OCI-LY7 (cell line): ENCODE results near the gene AGGF1. TPM values are rescaled to one million over a fixed set of nuclear protein-coding genes. Genes with fewer than 3 reads are reported as not detected.

Source experiments
- Bru-seq: library from RNA; stranded (reverse); fragments of 400-500 nt; gene quantifications from one replicate; lab custom pipeline; 2021; lab: Mats Ljungman, UMichigan
- BruChase-seq, 2 experiments: library from RNA; stranded (reverse); fragments of 400-500 nt; gene quantifications; one replicate each; lab custom pipeline; 2021; lab: Mats Ljungman, UMichigan
- BruUV-seq: library from RNA; stranded (reverse); fragments of 400-500 nt; replicated peaks from 2 replicates; lab custom pipeline; 2021; lab: Mats Ljungman, UMichigan
- CTCF ChIA-PET: fragments of 300-600 bp; sonication (Branson Sonifier 250); formaldehyde crosslinking; loops from one replicate; lab custom pipeline; 2022; ENCODE audit warnings: antibody characterized with exemption; ENCODE audit not compliant: unreplicated experiment; lab: Charles Lee
- POLR2A ChIA-PET: fragments of 300-600 bp; sonication (Branson Sonifier 250); formaldehyde crosslinking; loops from one replicate; lab custom pipeline; 2022; ENCODE audit warnings: antibody characterized with exemption; lab: Charles Lee
- DNase-seq: peaks from one replicate; pipeline ENCODE4 v3.0.0-alpha.2; 2015; ENCODE audit warnings: low spot score
- H2AFZ ChIP-seq: fragments of 200-600 bp; sonication (generic), shearing (Covaris generic); 2 replicates; pipeline ENCODE4 v1.6.1; 2014; ENCODE audit warnings: mild to moderate bottlenecking, antibody characterized with exemption, low read length, moderate library complexity
- H3K27ac ChIP-seq: fragments of 200-600 bp; sonication (generic); 2 replicates; pipeline ENCODE4 v1.5.1; 2014; ENCODE audit warnings: mixed run types, low read depth, mild to moderate bottlenecking, moderate library complexity, low read length, inconsistent platforms; ENCODE audit not compliant: poor library complexity, severe bottlenecking
- H3K36me3 ChIP-seq: fragments of 200-600 bp; sonication (generic); 2 replicates; pipeline ENCODE4 v1.6.1; 2014; ENCODE audit warnings: mild to moderate bottlenecking, antibody characterized with exemption, low read length, moderate library complexity, mixed read lengths; ENCODE audit not compliant: insufficient read depth
- H3K4me1 ChIP-seq: fragments of 200-600 bp; sonication (generic); 2 replicates; pipeline ENCODE4 v1.5.1; 2014; ENCODE audit warnings: mild to moderate bottlenecking, low read length; ENCODE audit not compliant: insufficient read depth, poor library complexity, severe bottlenecking
- H3K4me2 ChIP-seq: fragments of 200-600 bp; sonication (generic); 2 replicates; pipeline ENCODE4 v1.6.1; 2014; ENCODE audit warnings: mild to moderate bottlenecking, low read length
- H3K4me3 ChIP-seq: fragments of 200-600 bp; sonication (generic); 2 replicates; pipeline ENCODE4 v1.5.1; 2014; ENCODE audit warnings: mild to moderate bottlenecking, low read depth, low read length; ENCODE audit not compliant: poor library complexity, severe bottlenecking
- H3K79me2 ChIP-seq: fragments of 200-600 bp; sonication (generic); 2 replicates; pipeline ENCODE4 v1.6.1; 2016; ENCODE audit warnings: low read depth, mild to moderate bottlenecking, low read length, moderate library complexity, mixed read lengths; ENCODE audit not compliant: insufficient read depth
- H3K9me2 ChIP-seq: fragments of 200-600 bp; sonication (generic); 2 replicates; pipeline ENCODE4 v1.6.1; 2016; ENCODE audit warnings: mild to moderate bottlenecking, low read length, mixed read lengths; ENCODE audit not compliant: insufficient read depth
- H3K9me3 ChIP-seq: fragments of 200-600 bp; sonication (generic); 2 replicates; pipeline ENCODE4 v1.6.1; 2014; ENCODE audit warnings: mild to moderate bottlenecking, mixed run types, low read length, mixed read lengths
- H4K20me1 ChIP-seq: fragments of 200-600 bp; sonication (generic); 2 replicates; pipeline ENCODE4 v1.6.1; 2014; ENCODE audit warnings: mild to moderate bottlenecking, antibody characterized with exemption, low read length, moderate library complexity, mixed read lengths; ENCODE audit not compliant: insufficient read depth
- EZH2phosphoT487 ChIP-seq: fragments of 200-600 bp; sonication (generic); IDR thresholded peaks from 2 replicates; pipeline ENCODE4 v1.6.1; 2018; ENCODE audit warnings: low read depth, borderline replicate concordance, mild to moderate bottlenecking, mixed run types, antibody characterized with exemption, low read length, moderate library complexity, mixed read lengths
- intact Hi-C: fragments of 100-400 bp; cut with micrococcal nuclease; formaldehyde crosslinking; loops from one replicate; pipeline ENCODE4 v1.10.0; 2022; ENCODE audit not compliant: unreplicated experiment
- long read RNA-seq: library from polyadenylated mRNA; stranded (forward); transcript quantifications from one replicate; pipeline ENCODE4 v2.0.0, GENCODE V29; 2022
- total RNA-seq, 2 experiments: library from RNA; depleted of rRNA in 1 of 2; stranded (reverse); fragments of >200 nt in 1 of 2; shearing (Covaris generic) in 1 of 2; gene quantifications; 2 replicates each; pipeline ENCODE4 v1.2.3, GENCODE V29; 2014 to 2022
- TF ChIP-seq, protein P1 (sequence below): fragments of 200-600 bp; sonication (generic); conservative IDR thresholded peaks from 2 replicates; pipeline ENCODE4 v1.5.1; 2014; ENCODE audit warnings: mild to moderate bottlenecking, antibody characterized with exemption, low read length, moderate library complexity, mixed read lengths

Gene AGGF1, protein sequence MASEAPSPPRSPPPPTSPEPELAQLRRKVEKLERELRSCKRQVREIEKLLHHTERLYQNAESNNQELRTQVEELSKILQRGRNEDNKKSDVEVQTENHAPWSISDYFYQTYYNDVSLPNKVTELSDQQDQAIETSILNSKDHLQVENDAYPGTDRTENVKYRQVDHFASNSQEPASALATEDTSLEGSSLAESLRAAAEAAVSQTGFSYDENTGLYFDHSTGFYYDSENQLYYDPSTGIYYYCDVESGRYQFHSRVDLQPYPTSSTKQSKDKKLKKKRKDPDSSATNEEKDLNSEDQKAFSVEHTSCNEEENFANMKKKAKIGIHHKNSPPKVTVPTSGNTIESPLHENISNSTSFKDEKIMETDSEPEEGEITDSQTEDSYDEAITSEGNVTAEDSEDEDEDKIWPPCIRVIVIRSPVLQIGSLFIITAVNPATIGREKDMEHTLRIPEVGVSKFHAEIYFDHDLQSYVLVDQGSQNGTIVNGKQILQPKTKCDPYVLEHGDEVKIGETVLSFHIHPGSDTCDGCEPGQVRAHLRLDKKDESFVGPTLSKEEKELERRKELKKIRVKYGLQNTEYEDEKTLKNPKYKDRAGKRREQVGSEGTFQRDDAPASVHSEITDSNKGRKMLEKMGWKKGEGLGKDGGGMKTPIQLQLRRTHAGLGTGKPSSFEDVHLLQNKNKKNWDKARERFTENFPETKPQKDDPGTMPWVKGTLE
- total RNA-seq (2014; rRNA removed; shearing (Covaris generic)) = 18.5 and 19.3 TPM in 2 replicates
- 32.2 and 33.6 TPM in 2 replicates for total RNA-seq (2022)
- percentile 89 among the genes with signal in this experiment for Bru-seq, nascent RNA
- percentile 87 among the genes with signal in this experiment for BruChase-seq, experiment 1, labeled RNA remaining after a 6-hour chase
- percentile 98 among the genes with signal in this experiment for BruChase-seq, experiment 2, labeled RNA remaining after a 2-hour chase
- long read RNA-seq, full-length matches to known transcripts = 27 of 40 reads
- long read RNA-seq, partial matches to known transcripts = 4 of 40 reads
- long read RNA-seq, other reads (novel, unspliced or antisense) = 9 of 40 reads

GRCh38 chr5:77030097-77031071 is at the start of gene AGGF1:
Gene AGGF1 (plus strand): TSS chr5:77030404. CDS start chr5:77030767, 363 bp downstream.
- peak; percentile 93 for DNase-seq
- Histone ChIP-seq H3K4me2 (peak within 1 kb of the TSS; percentile 84), H4K20me1 (no peaks in the 10 kb centered on the region), H3K9me2 (no peaks in the 10 kb centered on the region), H3K79me2 (peaks cover 13% of the 10 kb centered on the region; the same call in 1 of the 2 replicates), H2AFZ (peak within 1 kb of the TSS; percentile 94), H3K4me3 (peak within 1 kb of the TSS; percentile 82), H3K9me3 (peaks cover 26% of the 10 kb centered on the region), H3K4me1 (peaks cover 17% of the 10 kb centered on the region), H3K36me3 (peaks cover 25% of the 10 kb centered on the region), H3K27ac (peak within 1 kb of the TSS; percentile 43)
- ChIA-PET POLR2A (interaction anchor here (0.6 to 1.8 kb wide), 7 partner anchors 13 to 727 kb away, joined by 3 to 13 read pairs (median 3); no protein-coding TSS in a partner anchor), CTCF (interaction anchor here (0.6 kb wide), 2 partner anchors 163 to 1699 kb away, joined by 3 read pairs; no protein-coding TSS in a partner anchor)
- TF ChIP-seq EZH2phosphoT487 = no peak
- TF ChIP-seq, protein P1, sequence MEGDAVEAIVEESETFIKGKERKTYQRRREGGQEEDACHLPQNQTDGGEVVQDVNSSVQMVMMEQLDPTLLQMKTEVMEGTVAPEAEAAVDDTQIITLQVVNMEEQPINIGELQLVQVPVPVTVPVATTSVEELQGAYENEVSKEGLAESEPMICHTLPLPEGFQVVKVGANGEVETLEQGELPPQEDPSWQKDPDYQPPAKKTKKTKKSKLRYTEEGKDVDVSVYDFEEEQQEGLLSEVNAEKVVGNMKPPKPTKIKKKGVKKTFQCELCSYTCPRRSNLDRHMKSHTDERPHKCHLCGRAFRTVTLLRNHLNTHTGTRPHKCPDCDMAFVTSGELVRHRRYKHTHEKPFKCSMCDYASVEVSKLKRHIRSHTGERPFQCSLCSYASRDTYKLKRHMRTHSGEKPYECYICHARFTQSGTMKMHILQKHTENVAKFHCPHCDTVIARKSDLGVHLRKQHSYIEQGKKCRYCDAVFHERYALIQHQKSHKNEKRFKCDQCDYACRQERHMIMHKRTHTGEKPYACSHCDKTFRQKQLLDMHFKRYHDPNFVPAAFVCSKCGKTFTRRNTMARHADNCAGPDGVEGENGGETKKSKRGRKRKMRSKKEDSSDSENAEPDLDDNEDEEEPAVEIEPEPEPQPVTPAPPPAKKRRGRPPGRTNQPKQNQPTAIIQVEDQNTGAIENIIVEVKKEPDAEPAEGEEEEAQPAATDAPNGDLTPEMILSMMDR = no peak
- intact Hi-C loops = no loop called here
- TSS peak; percentile 79 for BruUV-seq

- ChIA-PET POLR2A (no interaction called here), CTCF (no interaction called here)
- Histone ChIP-seq H2AFZ (no peak overlapping the region), H3K4me2 (no peak overlapping the region), H3K27ac (no peak overlapping the region), H3K9me3 (no peaks in the 10 kb centered on the region), H3K79me2 (no peaks in the 10 kb centered on the region), H4K20me1 (no peaks in the 10 kb centered on the region), H3K4me3 (no peak overlapping the region), H3K4me1 (no peaks in the 10 kb centered on the region), H3K36me3 (peaks cover 68% of the 10 kb centered on the region), H3K9me2 (no peaks in the 10 kb centered on the region)
- BruUV-seq = no TSS peak
- intact Hi-C loops = no loop called here
- DNase-seq = no peak
- no peak for TF ChIP-seq EZH2phosphoT487
- TF ChIP-seq, protein P1 = no peak
Observed at GRCh38 chr5:76980518-76981144, 49.6 kb upstream of the AGGF1 start.
